Endodermal cell (in vitro differentiated cells): ENCODE measurements around the gene CH25H. TPM values are rescaled to one million over a fixed set of nuclear protein-coding genes. Genes with fewer than 3 reads are reported as not detected.

Source experiments
- DNase-seq: peaks from one replicate; pipeline ENCODE4 v3.0.0-alpha.2; 2017
- H3K27ac ChIP-seq: 2 replicates; pipeline ENCODE4 v1.5.1; 2013; ENCODE audit warnings: mild to moderate bottlenecking, low read depth, low read length, moderate library complexity
- H3K27me3 ChIP-seq: 2 replicates; pipeline ENCODE4 v1.6.1; 2013; ENCODE audit warnings: mild to moderate bottlenecking, low read length, moderate library complexity; ENCODE audit not compliant: insufficient read depth, control insufficient read depth, poor library complexity, severe bottlenecking
- H3K36me3 ChIP-seq: 2 replicates; pipeline ENCODE4 v1.7.0; 2013; ENCODE audit warnings: mild to moderate bottlenecking, low read length, moderate library complexity; ENCODE audit not compliant: control insufficient read depth, insufficient read depth
- H3K4me1 ChIP-seq: one replicate; pipeline ENCODE4 v1.7.0; 2013; ENCODE audit warnings: low read length; ENCODE audit not compliant: control insufficient read depth, insufficient read depth
- H3K4me3 ChIP-seq: 2 replicates; pipeline ENCODE4 v1.5.1; 2013; ENCODE audit warnings: mild to moderate bottlenecking, low read length, moderate library complexity
- H3K9ac ChIP-seq: 2 replicates; pipeline ENCODE4 v1.6.1; 2013; ENCODE audit warnings: mild to moderate bottlenecking, low read length, moderate library complexity; ENCODE audit not compliant: poor library complexity, severe bottlenecking; ENCODE audit errors: extremely low read depth
- H3K9me3 ChIP-seq: 2 replicates; pipeline ENCODE4 v1.6.1; 2013; ENCODE audit warnings: mild to moderate bottlenecking, low read length, moderate library complexity; ENCODE audit not compliant: control insufficient read depth
- H3K27ac Mint-ChIP-seq: 2 replicates; pipeline ENCODE4 v1.8.0; 2020; ENCODE audit warnings: mixed read lengths
- H3K27me3 Mint-ChIP-seq: 2 replicates; pipeline ENCODE4 v1.8.0; 2021; ENCODE audit warnings: mild to moderate bottlenecking, mixed read lengths; ENCODE audit not compliant: insufficient read depth
- H3K36me3 Mint-ChIP-seq: 2 replicates; pipeline ENCODE4 v1.8.0; 2020; ENCODE audit warnings: low read depth, mixed read lengths
- H3K4me1 Mint-ChIP-seq: 2 replicates; pipeline ENCODE4 v1.8.0; 2020; ENCODE audit warnings: mixed read lengths
- H3K4me3 Mint-ChIP-seq: 2 replicates; pipeline ENCODE4 v1.8.0; 2020; ENCODE audit warnings: mild to moderate bottlenecking, moderate library complexity, mixed read lengths
- H3K9me3 Mint-ChIP-seq: 2 replicates; pipeline ENCODE4 v1.8.0; 2020; ENCODE audit warnings: mild to moderate bottlenecking, mixed read lengths
- WGBS, 2 experiments: methylation state at CpG; one replicate each; pipeline versions ENCODE4 v1.1.5 to v1.1.7; 2013; ENCODE audit warnings: missing lambda C conversion rate in 2 of 2, mixed read lengths in 1 of 2; ENCODE audit not compliant: insufficient coverage in 1 of 2, insufficient read length in 1 of 2; 5-methylcytosine and 5-hydroxymethylcytosine counted together
- total RNA-seq, 2 donors: library from RNA; stranded (reverse); fragmentation: NEBNext Ultra II Directional in 1 of 2; extraction: Animal tissue kit (Norgen Biotek cat#: 25700) in 1 of 2; gene quantifications; 2 replicates in 1 of 2; 3 replicates in 1 of 2; pipeline ENCODE4 v1.2.1, GENCODE V29; 2021
- TF ChIP-seq, protein P1 (sequence below): fragments of 200-600 bp; sonication (generic); conservative IDR thresholded peaks from 2 replicates; pipeline ENCODE4 v1.5.0; 2021; ENCODE audit warnings: antibody characterized with exemption, mild to moderate bottlenecking

The CH25H gene
- total RNA-seq, 2 donors from 2014 or later = not detected

DNA sequence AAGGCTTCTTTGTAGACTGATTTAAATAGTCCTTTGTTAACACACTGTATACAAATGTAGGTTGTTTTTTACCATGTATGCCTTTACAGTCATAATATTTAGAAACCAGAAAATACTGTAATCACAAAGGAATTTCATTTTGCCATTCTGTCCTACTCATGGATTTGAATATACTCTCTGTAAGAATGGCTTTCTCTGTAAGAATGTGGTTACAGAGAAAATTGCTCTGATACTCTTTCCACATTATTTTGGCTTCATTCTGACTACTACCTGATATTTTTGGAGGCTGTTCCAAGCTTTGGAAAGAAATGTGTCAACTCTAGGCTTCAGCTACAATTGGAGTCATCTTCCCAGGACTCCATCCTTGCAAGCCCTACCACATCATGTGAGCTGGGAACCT lies 23.5 kb downstream of the CH25H start:
- no peak overlapping the region for H3K27ac ChIP-seq
- Mint-ChIP-seq H3K9me3 (peaks cover 3% of the 10 kb centered on the region), H3K27me3 (peaks cover 10% of the 10 kb centered on the region), H3K4me3 (no peak overlapping the region), H3K27ac (no peak overlapping the region), H3K36me3 (no peaks in the 10 kb centered on the region), H3K4me1 (peaks cover 5% of the 10 kb centered on the region)
- no peaks in the 10 kb centered on the region for H3K4me1 ChIP-seq
- H3K27me3 ChIP-seq = no peaks in the 10 kb centered on the region
- H3K9ac ChIP-seq = no peak overlapping the region
- peaks cover 10% of the 10 kb centered on the region for H3K9me3 ChIP-seq
- no peak overlapping the region for H3K4me3 ChIP-seq
- no peaks in the 10 kb centered on the region for H3K36me3 ChIP-seq
- DNase-seq = no peak
- TF ChIP-seq, protein P1, sequence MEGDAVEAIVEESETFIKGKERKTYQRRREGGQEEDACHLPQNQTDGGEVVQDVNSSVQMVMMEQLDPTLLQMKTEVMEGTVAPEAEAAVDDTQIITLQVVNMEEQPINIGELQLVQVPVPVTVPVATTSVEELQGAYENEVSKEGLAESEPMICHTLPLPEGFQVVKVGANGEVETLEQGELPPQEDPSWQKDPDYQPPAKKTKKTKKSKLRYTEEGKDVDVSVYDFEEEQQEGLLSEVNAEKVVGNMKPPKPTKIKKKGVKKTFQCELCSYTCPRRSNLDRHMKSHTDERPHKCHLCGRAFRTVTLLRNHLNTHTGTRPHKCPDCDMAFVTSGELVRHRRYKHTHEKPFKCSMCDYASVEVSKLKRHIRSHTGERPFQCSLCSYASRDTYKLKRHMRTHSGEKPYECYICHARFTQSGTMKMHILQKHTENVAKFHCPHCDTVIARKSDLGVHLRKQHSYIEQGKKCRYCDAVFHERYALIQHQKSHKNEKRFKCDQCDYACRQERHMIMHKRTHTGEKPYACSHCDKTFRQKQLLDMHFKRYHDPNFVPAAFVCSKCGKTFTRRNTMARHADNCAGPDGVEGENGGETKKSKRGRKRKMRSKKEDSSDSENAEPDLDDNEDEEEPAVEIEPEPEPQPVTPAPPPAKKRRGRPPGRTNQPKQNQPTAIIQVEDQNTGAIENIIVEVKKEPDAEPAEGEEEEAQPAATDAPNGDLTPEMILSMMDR = no peak

DNA sequence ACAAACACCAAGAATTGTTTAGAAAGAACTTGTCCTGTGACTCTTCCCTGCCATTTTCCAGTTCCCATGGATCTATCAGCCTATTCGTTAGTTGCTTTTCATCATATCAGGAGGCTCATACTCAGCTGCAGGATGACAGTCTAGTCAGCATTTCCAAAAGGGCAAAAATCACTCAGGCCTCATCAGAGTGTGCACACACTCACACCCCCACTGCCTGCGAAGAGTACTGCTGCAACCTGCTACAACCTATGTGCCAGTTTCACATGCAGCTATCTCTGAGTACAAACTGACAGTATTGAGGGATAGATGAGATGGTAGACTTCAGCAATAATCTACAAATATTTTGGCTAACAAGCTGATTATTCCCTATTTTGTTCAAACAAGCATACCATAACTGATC lies 24.2 kb downstream of the CH25H start:
- TF ChIP-seq, protein P1 = no peak
- DNase-seq = no peak
- no peaks in the 10 kb centered on the region for H3K36me3 Mint-ChIP-seq
- Histone ChIP-seq H3K27me3 (no peaks in the 10 kb centered on the region), H3K9me3 (peaks cover 10% of the 10 kb centered on the region), H3K27ac (no peak overlapping the region), H3K4me1 (no peaks in the 10 kb centered on the region), H3K36me3 (no peaks in the 10 kb centered on the region), H3K9ac (no peak overlapping the region), H3K4me3 (no peak overlapping the region)
- peaks cover 10% of the 10 kb centered on the region for H3K27me3 Mint-ChIP-seq
- no peak overlapping the region for H3K4me3 Mint-ChIP-seq
- 87 to 100% methylated on average over 1 to 2 of the region's 2 CpGs for WGBS, 2 experiments
- H3K27ac Mint-ChIP-seq = no peak overlapping the region
- H3K4me1 Mint-ChIP-seq = peaks cover 5% of the 10 kb centered on the region
- peaks cover 3% of the 10 kb centered on the region for H3K9me3 Mint-ChIP-seq

DNA sequence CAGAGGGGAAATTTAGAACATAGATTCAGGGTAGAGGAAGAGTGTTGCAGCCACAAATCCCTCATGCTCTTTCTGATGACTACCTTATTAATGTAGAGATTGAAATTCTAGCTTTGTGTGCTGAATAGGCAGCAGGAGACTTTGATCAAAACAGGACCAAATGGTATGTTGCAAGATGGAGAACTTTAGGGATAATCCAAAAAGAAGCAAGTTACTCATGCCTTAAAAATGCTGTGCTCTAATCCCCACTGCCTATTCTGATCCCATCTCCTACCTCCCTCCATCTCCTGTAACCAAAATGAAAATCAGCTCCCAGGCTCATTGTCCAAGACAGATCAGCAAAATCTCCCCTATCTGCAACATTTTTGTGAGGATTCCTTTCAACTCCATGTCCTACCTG lies 31.3 kb downstream of the CH25H start:
- Histone ChIP-seq H3K4me3 (no peak overlapping the region), H3K27me3 (no peaks in the 10 kb centered on the region), H3K36me3 (no peaks in the 10 kb centered on the region), H3K4me1 (no peaks in the 10 kb centered on the region), H3K27ac (no peak overlapping the region), H3K9me3 (peaks cover 7% of the 10 kb centered on the region), H3K9ac (no peak overlapping the region)
- TF ChIP-seq, protein P1 = no peak
- Mint-ChIP-seq H3K36me3 (no peaks in the 10 kb centered on the region), H3K9me3 (peaks cover under 1% of the 10 kb centered on the region), H3K27ac (no peak overlapping the region), H3K27me3 (no peaks in the 10 kb centered on the region), H3K4me1 (no peaks in the 10 kb centered on the region), H3K4me3 (no peak overlapping the region)
- DNase-seq = no peak
